Adrenal gland (tissue), 12 donors: ENCODE data around the gene SIGLEC7. TPM values are rescaled to one million over a fixed set of nuclear protein-coding genes. Genes with fewer than 3 reads are reported as not detected.

Experiments used
- DNase-seq, 7 donors: peaks; one replicate each; pipeline ENCODE4 v3.0.0-alpha.2; 2019 to 2020
- H3K27ac ChIP-seq, 5 donors: fragments of 200-600 bp; sonication (generic) in 4 of 5; 1 replicate in 3 of 5; 2 replicates in 2 of 5; pipeline versions ENCODE4 v1.5.1 to v1.8.0; 2016 to 2020; ENCODE audit warnings: mild to moderate bottlenecking in 1 of 5
- H3K27me3 ChIP-seq: fragments of 200-600 bp; 2 replicates; pipeline ENCODE4 v1.8.0; 2021
- H3K36me3 ChIP-seq, 2 donors: fragments of 200-600 bp; replicated peaks in 1 of 2; 1 replicate in 1 of 2; 2 replicates in 1 of 2; pipeline versions ENCODE4 v1.5.1 to v1.8.0; 2018 to 2022
- H3K4me1 ChIP-seq, 2 donors: fragments of 200-600 bp; replicated peaks in 1 of 2; 1 replicate in 1 of 2; 2 replicates in 1 of 2; pipeline versions ENCODE4 v1.5.1 to v1.8.0; 2018 to 2021
- H3K4me3 ChIP-seq, 4 donors: fragments of 200-600 bp; sonication (generic) in 3 of 4; one replicate each; pipeline ENCODE4 v1.5.1; 2016 to 2018
- H3K9me3 ChIP-seq, 3 donors: fragments of 200-600 bp; sonication (generic) in 1 of 3; replicated peaks in 1 of 3; 1 replicate in 2 of 3; 2 replicates in 1 of 3; pipeline versions ENCODE4 v1.5.1 to v1.8.0; 2016 to 2021
- CTCF ChIP-seq, 6 experiments: fragments of 450-650 bp in 4 of 6; fragments of 200-600 bp in 2 of 6; sonication (generic) in 1 of 6; IDR thresholded peaks; 1 replicate in 5 of 6; 2 replicates in 1 of 6; pipeline versions ENCODE4 v1.5.1 to v1.8.0; 2016 to 2021; ENCODE audit warnings: antibody characterized with exemption in 6 of 6, mild to moderate bottlenecking in 2 of 6, moderate library complexity in 1 of 6
- POLR2A ChIP-seq, 2 donors: fragments of 450-650 bp; IDR thresholded peaks; one replicate each; pipeline ENCODE4 v1.6.1; 2017; ENCODE audit warnings: antibody characterized with exemption in 2 of 2, mild to moderate bottlenecking in 2 of 2, moderate library complexity in 1 of 2
- WGBS, 4 donors: extraction: QIAGEN DNeasy Blood & Tissue Kit in 2 of 4; methylation state at CpG; one replicate each; pipeline versions ENCODE4 v1.1.5 to v1.1.7; 2013 to 2017; 5-methylcytosine and 5-hydroxymethylcytosine counted together
- intact Hi-C, 2 donors: fragments of 100-400 bp; cut with DNase I; formaldehyde crosslinking; loops; one replicate each; pipeline versions ENCODE4 v1.14.1 to v1.15.0; 2022 to 2023
- polyA plus RNA-seq, 3 donors: library from polyadenylated mRNA; stranded (reverse); fragments of 200-250 nt in 2 of 3; fragments of 350-450 nt in 1 of 3; fragmentation: Illumina TruSeq in 1 of 3; extraction: RNeasy Lipid Tissue Mini Kit (QIAGEN cat#74804) in 1 of 3; gene quantifications; one replicate each; pipeline ENCODE4 v1.2.3, GENCODE V29; 2013 to 2014
- total RNA-seq, 9 donors: library from RNA; depleted of rRNA in 4 of 9; stranded (reverse); fragments of >200 nt in 4 of 9; fragments of 120-200 nt in 1 of 9; fragmentation: NEBNext Ultra II Directional in 1 of 9; extraction: Animal tissue kit (Norgen Biotek cat#: 25700) in 1 of 9; gene quantifications; one replicate each; pipeline versions ENCODE4 v1.1.0 to v1.2.4, GENCODE V29; 2013 to 2023
- donor health status: healthy with polysubstance abuse.
- donor health status: Bipolar disorder and iron deficiency.
- donor health status: DM: yes; HTN: yes; CAD: no.
- donor health status: DM: no; HTN: no; CAD: no.
- donor health status: DM: no; HTN: no; CAD: no.
- donor health status: DM: yes; HTN: yes; CAD: no.

Gene SIGLEC7
- total and polyA plus RNA-seq, 12 donors, result 1.00 to 13.1 (median 7.4) TPM

GRCh38 chr19:51127755-51128154 lies 14.3 kb upstream of the SIGLEC7 start:
- Histone ChIP-seq H3K4me3 (peak overlapping the region in 1 of 4 donors; percentile 44), H3K9me3 (no peaks in the 10 kb centered on the region), H3K27ac (peak overlapping the region in 1 of 5 donors; percentile 81), H3K36me3 (no peaks in the 10 kb centered on the region), H3K27me3 (no peaks in the 10 kb centered on the region), H3K4me1 (no peaks in the 10 kb centered on the region)
- intact Hi-C loops, result no loop called here
- WGBS, 4 donors, result 54 to 81% (median 63%) methylated on average over 4 of the region's 4 CpGs
- TF ChIP-seq CTCF (IDR thresholded peaks at IDR 0.05), result no peak
- peak; percentile 27 to 32 for TF ChIP-seq POLR2A (IDR thresholded peaks at IDR 0.05)
- DNase-seq, result peak in 5 of 7 donors; percentile 50 to 71 (median 60)

- TF ChIP-seq CTCF (IDR thresholded peaks at IDR 0.05) (no peak), POLR2A (IDR thresholded peaks at IDR 0.05) (no peak)
- intact Hi-C loops, result no loop called here
- no peak for DNase-seq
- H3K36me3 ChIP-seq, result no peaks in the 10 kb centered on the region
- no peaks in the 10 kb centered on the region for H3K27me3 ChIP-seq
- no peak overlapping the region for H3K4me3 ChIP-seq
- peak overlapping the region in 2 of 5 donors; percentile 34 to 81 for H3K27ac ChIP-seq
- WGBS, 4 donors, result 76 to 87% (median 80%) methylated on average over 4 to 7 of the region's 7 CpGs
- H3K9me3 ChIP-seq, result no peaks in the 10 kb centered on the region
- H3K4me1 ChIP-seq, result no peaks in the 10 kb centered on the region
Observed at GRCh38 chr19:51128227-51128626, 13.9 kb upstream of the SIGLEC7 start.

GRCh38 chr19:51129716-51130115 lies 12.4 kb upstream of the SIGLEC7 start:
- Histone ChIP-seq H3K4me1 (no peaks in the 10 kb centered on the region), H3K36me3 (no peaks in the 10 kb centered on the region), H3K9me3 (no peaks in the 10 kb centered on the region), H3K27me3 (no peaks in the 10 kb centered on the region), H3K27ac (peak overlapping the region in 1 of 5 donors; percentile 2), H3K4me3 (no peak overlapping the region)
- 68 to 74% (median 71%) methylated on average over 8 of the region's 8 CpGs for WGBS, 4 donors
- DNase-seq, result no peak
- intact Hi-C loops, result no loop called here
- TF ChIP-seq POLR2A (IDR thresholded peaks at IDR 0.05) (no peak), CTCF (IDR thresholded peaks at IDR 0.05) (no peak)

- Histone ChIP-seq H3K4me1 (no peaks in the 10 kb centered on the region), H3K9me3 (no peaks in the 10 kb centered on the region), H3K27me3 (no peaks in the 10 kb centered on the region), H3K27ac (peak overlapping the region in 3 of 5 donors; percentile 5 to 68 (median 22)), H3K36me3 (no peaks in the 10 kb centered on the region), H3K4me3 (no peak overlapping the region)
- DNase-seq, result peak in 6 of 7 donors; percentile 42 to 77 (median 58)
- TF ChIP-seq POLR2A (IDR thresholded peaks at IDR 0.05) (no peak), CTCF (IDR thresholded peaks at IDR 0.05) (peak in 2 of 6 experiments; percentile 8 to 24)
- intact Hi-C loops, result no loop called here
- WGBS, 4 donors, result 35 to 39% (median 38%) methylated on average over 24 of the region's 24 CpGs
Observed at GRCh38 chr19:51131780-51132680, 10.1 kb upstream of the SIGLEC7 start.
